HG02678 (cell line): ENCODE data around the gene TMED10.
A peak's percentile ranks its signal among the peaks of the same experiment; 100 is the strongest.
"Not testable (repeated sequence)": the region's sequence is repeated elsewhere in the genome, so short reads cannot be mapped to it uniquely, and the experiment has no call there.

Experiments used
- ATAC-seq: cut with Tn5 transposase; IDR thresholded peaks from one replicate; pipeline ENCODE4 v1.9.1; 2021; ENCODE audit warnings: mild to moderate bottlenecking, moderate library complexity; ENCODE audit not compliant: unreplicated experiment

TMED10 gene

GRCh38 chr14:75191100-75191499, 14.7 kb upstream of the TMED10 start:
- ATAC-seq: no peak

DNA sequence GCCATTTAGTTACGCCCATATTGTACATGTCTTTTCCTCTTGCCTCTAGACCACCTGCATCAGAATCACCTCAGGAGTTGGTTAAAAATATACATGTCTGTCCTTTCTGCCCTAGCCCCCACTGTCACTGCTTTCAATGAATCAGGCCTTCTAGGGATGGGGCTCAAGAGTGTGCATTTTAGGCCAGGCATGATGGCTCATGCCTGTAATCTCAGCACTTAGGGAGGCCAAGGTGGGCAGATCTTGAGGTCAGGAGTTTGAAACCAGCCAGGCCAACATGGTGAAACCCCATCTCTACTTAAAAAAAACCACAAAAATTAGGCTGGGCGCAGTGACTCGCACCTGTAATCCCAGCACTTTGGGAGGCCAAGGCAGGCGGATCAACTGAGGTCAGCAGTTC, 13.6 kb upstream of the TMED10 start:
- ATAC-seq: no peak

GRCh38 chr14:75188520-75189268, 12.3 kb upstream of the TMED10 start:
- no peak for ATAC-seq

- no peak for ATAC-seq
Measured at GRCh38 chr14:75188086-75188485, 11.7 kb upstream of the TMED10 start.

DNA sequence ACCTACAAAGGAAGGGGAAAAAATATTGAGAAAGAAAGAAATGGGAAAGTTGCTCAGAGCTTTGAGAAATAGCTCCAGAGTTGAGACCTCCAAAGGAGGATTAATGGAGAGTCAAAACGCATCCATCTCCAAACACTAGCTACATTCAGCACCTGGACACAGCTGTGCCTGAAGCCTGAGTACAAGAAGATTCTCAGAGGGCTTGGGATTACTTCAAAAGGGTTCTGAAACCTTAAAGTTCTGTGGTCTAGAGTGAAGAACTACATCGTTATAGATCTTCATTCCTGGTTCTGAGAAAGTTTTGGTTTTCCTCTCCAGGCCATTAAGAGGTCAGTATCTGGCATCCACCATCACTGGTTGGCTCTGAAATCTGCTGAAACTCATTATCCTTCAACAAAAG, 10.5 kb upstream of the TMED10 start:
- no peak for ATAC-seq

GRCh38 chr14:75185251-75186040, 9.0 kb upstream of the TMED10 start:
- no peak for ATAC-seq

GRCh38 chr14:75184492-75184891, 8.1 kb upstream of the TMED10 start:
- no peak for ATAC-seq

- no peak for ATAC-seq
Measured at GRCh38 chr14:75184039-75184438, 7.6 kb upstream of the TMED10 start.

DNA sequence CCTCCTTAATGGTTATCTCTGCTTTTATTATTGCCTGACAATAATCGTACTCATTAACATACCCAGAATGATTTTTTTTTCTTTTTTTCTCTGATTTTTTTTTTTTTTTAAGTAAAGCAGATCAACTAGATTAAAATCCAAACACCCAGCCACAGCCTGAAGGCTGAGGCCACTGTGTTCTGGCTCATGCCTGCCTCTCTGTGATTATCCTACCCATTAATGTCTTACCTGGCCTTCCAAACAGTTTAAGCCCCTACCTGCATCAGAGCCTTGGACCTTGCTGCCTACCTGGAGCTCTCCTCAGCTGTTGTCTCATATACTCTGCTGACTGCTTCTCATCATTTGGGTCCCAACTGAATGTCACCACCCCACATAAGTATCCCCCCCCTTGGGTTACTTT, 6.8 kb upstream of the TMED10 start:
- no peak for ATAC-seq

DNA sequence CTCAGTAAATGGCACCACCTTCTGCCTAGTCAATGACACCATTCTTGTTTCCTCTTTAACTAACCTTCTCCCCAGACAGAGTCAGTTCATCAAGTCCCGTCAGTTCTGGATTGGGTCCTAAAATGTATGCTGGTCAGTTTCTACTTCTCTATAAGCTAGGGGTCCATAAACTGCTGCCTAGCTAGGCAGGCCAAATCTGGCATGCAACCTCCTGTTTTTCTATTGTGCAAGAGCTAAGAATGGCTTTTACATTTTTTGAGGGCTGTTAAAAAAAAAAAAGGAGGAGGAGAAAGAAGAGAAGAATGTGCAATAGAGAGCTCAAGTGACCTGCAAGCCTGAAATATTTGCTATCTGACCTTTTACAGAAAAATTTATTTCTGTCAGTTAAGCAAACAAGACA, 6.4 kb upstream of the TMED10 start:
- ATAC-seq: no peak

- ATAC-seq: not testable (repeated sequence)
Measured at GRCh38 chr14:75182163-75182562, 5.8 kb upstream of the TMED10 start.

DNA sequence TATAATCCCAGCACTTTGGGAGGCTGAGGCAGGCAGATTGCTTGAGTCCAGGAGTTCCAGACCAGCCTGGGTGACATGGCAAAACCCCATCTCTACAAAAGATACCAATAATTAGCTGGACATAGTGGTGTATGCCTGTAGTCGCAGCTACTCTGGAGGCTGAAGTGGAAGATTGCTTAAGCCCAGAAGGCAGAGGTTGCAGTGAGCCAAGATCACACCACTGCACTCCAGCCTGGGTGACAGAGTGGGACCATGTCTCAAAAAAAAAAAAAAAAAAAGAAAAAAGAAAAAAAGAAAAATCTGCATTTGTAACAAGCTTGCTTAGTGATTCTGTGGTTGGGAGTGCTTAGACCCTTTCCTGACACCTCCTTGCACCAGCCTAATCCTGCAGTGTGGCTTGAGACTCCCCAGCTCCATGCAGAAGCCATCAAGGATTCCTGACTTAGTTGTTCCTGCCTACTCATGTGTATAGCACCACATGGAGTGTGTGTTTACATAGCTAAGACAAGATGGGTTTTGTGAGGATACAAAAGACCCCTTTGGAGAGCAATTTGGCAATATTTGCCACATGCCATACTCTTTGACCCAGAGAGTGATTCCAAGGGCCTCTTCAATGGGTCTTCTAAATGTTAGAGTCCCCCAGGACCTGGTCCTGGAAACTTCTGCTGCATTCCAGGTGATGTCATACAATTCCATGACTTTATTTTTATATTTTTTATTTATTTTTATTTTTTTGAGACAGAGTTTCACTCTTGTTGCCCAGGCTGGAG, 5.1 kb upstream of the TMED10 start:
- ATAC-seq: no peak

GRCh38 chr14:75175677-75176141, 703 bp downstream of the TMED10 start:
- ATAC-seq: peak; percentile 3

DNA sequence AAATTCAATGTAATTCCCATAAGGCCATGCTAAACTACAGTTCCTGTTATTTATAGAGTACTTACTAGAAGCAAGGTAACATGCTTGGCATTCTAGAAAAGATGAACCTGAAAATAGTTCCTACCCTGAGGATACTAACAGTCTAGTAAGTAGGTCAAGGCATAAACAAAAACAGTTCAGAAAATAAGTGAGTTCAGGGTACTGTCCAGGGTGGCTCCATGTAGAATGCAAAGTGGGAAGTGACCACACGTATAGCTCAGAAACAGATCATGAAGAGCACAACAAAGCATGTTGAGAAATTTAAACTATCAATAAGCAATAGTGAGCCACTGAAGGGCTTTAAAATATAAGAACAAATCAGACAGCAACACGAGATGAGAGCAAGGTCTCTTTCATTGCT, 2.3 kb downstream of the TMED10 start:
- ATAC-seq: no peak

GRCh38 chr14:75170772-75171171, 5.6 kb downstream of the TMED10 start:
- no peak for ATAC-seq

DNA sequence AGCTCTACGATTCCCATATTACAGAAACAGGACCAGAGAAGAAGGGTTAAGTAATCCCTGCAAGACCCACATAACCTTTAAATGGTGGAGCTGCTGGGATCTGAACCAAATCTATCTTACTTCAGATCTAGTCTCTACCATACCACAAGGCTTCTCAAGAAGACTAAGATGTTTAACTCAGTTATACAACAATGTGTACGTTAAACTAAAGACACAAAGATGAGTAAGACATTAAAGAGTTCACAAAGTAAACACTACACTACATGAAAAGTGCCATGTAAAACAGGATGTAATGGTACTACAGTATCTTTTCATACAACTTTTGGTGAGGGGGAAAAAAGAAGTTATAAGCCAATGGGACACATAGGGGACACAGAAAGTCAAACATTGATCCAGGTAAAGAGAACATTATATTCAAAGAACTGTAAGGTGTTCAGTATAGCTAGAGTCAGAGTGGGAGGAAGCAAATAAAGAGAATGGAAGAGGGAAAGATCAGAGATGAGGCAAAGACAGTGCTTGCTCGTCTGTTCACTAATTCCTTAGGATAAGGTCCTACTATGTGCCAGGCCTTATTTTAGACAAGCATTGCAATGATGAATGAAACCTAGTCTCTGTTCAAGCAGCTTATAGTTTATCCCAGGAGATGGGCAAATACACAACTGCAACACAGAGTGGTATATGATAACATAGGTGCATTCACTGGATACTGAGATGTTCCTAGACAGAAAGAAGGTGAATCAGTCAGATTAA, 7.7 kb downstream of the TMED10 start:
- no peak for ATAC-seq

- no peak for ATAC-seq
Measured at GRCh38 chr14:75167325-75167724, 9.1 kb downstream of the TMED10 start.

- no peak for ATAC-seq
Measured at GRCh38 chr14:75165586-75166391, 10.6 kb downstream of the TMED10 start.

GRCh38 chr14:75164809-75165208, 11.6 kb downstream of the TMED10 start:
- ATAC-seq: no peak

DNA sequence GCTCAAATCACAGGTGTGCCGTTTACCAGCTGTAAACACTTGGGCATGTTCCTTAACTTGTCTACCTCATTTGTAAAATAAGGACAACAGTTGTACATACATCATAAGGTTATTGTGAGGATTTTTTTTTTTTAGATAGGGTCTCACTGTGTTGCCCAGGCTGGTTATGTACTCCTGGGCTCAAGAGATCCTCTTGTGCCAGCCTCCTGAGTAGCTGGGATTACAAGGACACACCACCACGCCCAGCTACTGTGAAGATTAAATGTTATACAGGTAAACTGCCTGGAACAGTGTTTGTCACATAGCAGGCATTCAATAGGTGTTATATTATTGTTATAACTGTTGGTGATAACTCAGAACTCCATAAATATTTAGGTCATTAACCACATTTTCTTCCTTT, 12.7 kb downstream of the TMED10 start:
- ATAC-seq: no peak
